Adipocyte (in vitro differentiated cells): ENCODE data around the gene RPL26.
"Not testable (repeated sequence)": the region's sequence is repeated elsewhere in the genome, so short reads cannot be mapped to it uniquely, and the experiment has no call there.

ENCODE experiments used
- DNase-seq: peaks from one replicate; pipeline ENCODE4 v3.0.0-alpha.2; 2015; ENCODE audit warnings: low read depth
- H3K27me3 ChIP-seq: replicated peaks from 2 replicates; pipeline ENCODE4 v1.7.0; 2013; ENCODE audit warnings: mild to moderate bottlenecking, low read length, moderate library complexity; ENCODE audit not compliant: control insufficient read depth, insufficient read depth
- H3K36me3 ChIP-seq: 2 replicates; pipeline ENCODE4 v1.7.0; 2013; ENCODE audit warnings: low read length, mild to moderate bottlenecking, moderate library complexity; ENCODE audit not compliant: control insufficient read depth, insufficient read depth, severe bottlenecking
- H3K4me1 ChIP-seq: 2 replicates; pipeline ENCODE4 v1.7.0; 2013; ENCODE audit warnings: mild to moderate bottlenecking, low read length, moderate library complexity; ENCODE audit not compliant: control insufficient read depth, insufficient read depth
- H3K4me3 ChIP-seq: 2 replicates; pipeline ENCODE4 v1.7.0; 2013; ENCODE audit warnings: mild to moderate bottlenecking, low read length, moderate library complexity
- H3K9ac ChIP-seq: 2 replicates; pipeline ENCODE4 v1.7.0; 2013; ENCODE audit warnings: mild to moderate bottlenecking, low read length, moderate library complexity
- H3K9me3 ChIP-seq: 2 replicates; pipeline ENCODE4 v1.7.0; 2013; ENCODE audit warnings: mild to moderate bottlenecking, low read length, moderate library complexity; ENCODE audit not compliant: control insufficient read depth

RPL26 gene

DNA sequence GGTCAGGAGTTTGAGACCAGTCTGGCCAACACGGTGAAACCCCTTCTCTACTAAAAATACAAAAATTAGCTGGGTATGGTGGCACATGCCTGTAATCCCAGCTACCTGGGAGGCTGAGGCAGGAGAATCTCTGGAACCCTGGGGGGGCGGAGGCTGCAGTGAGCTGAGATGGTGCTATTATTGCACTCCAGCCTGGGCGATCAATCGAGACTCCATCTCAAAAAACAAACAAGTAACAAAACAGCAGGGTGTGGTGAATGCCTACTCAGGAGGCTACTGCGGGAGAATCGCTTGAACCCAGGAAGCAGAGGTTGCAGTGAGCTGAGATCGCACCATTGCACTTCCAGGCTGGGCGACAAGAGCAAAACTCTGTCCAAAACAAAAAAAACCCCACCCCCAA, 4.9 kb downstream of the RPL26 start:
- peaks cover 53% of the 10 kb centered on the region for H3K36me3 ChIP-seq
- H3K27me3 ChIP-seq, DNase-seq, H3K4me3 ChIP-seq, H3K9ac ChIP-seq, H3K9me3 ChIP-seq: not testable (repeated sequence)
- peaks cover 40% of the 10 kb centered on the region for H3K4me1 ChIP-seq

DNA sequence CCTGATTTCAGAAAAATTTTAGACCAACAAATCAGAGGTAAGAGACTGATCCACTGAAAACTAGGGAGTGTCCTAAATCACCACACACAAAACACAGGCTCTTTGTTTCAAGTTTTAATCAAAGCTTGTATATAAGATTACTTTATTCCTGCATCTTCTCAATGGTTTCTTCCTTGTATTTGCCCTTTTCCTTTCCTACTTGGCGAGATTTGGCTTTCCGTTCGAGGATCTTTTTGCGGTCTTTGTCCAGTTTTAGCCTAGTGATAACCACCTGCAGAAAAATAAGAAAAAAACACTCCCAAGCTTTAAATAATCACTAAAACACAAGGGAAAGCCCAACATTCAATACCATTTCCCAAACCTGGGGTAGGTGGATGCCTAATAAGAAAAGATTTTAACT, 5.6 kb downstream of the RPL26 start:
- Histone ChIP-seq H3K27me3 (no peaks in the 10 kb centered on the region), H3K36me3 (peaks cover 53% of the 10 kb centered on the region), H3K4me3 (no peak overlapping the region), H3K4me1 (peaks cover 40% of the 10 kb centered on the region), H3K9ac (no peak overlapping the region), H3K9me3 (no peaks in the 10 kb centered on the region)
- DNase-seq, result no peak

DNA sequence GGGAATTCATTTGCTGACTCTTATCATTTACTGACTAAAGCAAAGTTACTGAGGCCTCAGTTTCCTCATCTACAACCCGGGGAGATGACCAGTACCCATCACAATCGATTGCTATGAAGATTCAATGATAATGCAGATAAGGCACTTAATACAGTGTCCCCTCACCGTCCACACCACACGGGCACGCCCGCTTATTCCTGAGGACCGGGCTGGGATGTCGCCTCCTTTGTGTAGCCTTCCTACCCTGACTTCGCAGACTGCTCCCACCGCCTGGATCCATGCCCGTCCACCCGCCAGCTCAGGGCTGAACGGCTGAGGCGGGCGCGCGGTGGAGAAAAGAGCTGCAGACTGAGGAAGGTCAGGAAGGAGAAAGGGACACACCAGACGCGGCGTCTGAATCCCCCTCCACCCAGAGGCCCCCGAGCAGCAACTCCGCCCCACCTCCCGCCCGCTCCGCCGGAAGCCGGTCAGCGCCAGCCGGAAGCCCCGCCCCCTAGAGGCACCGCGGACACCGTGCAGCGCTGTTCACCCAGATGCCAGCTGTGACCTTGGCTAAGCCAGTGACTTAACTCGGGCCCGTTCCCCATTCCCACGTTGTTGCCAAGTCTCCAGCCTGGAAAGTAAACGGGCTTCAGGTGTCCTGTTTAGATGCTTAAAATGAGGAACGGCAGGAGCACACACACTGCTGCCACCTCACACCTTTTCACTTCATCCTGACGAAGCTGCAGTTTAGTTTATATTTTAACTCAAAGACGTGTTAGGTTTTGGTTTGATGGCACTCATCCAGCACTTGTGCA, 6.5 kb downstream of the RPL26 start, which contains the start of gene KRABD2:
Gene KRABD2 (minus strand): TSS at position 434 of the 797 bp plus-strand sequence.
- DNase-seq, result peak; percentile 95
- H3K36me3 ChIP-seq, result peaks cover 48% of the 10 kb centered on the region
- H3K9ac ChIP-seq, result peak within 1 kb of the TSS; percentile 93
- peak within 1 kb of the TSS; percentile 91 for H3K4me3 ChIP-seq
- H3K9me3 ChIP-seq, result no peaks in the 10 kb centered on the region
- H3K27me3 ChIP-seq, result no peaks in the 10 kb centered on the region
- peaks cover 34% of the 10 kb centered on the region for H3K4me1 ChIP-seq

DNA sequence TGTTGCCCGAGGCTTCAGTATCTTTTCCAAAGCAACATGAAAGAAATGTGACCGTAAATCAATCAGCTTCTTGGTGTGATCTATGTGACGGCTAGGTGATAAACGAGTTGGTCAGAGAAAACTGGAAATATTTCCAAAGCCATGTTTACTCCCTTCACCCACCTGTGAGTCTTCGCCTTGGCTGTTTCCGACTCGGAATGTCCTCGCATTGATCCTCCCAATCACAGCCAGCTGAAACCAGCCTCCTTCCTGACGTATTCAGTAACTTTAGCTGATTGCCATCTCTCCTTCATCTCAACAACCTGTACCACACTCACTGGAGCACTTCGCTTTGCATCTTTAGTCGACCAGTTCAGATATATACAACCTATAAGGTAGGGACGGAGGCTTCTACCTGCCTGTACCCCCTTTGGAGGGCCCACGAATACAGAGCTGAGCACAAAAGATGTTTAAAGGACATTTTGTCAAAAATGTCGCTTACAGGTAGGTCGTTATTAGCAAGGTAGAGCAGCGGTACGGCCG, 7.2 kb downstream of the RPL26 start:
- Histone ChIP-seq H3K9ac (peak overlapping the region; percentile 93), H3K27me3 (no peaks in the 10 kb centered on the region), H3K9me3 (no peaks in the 10 kb centered on the region), H3K4me1 (peaks cover 27% of the 10 kb centered on the region), H3K36me3 (peaks cover 42% of the 10 kb centered on the region), H3K4me3 (peak overlapping the region; percentile 91)
- DNase-seq, result peak; percentile 42

DNA sequence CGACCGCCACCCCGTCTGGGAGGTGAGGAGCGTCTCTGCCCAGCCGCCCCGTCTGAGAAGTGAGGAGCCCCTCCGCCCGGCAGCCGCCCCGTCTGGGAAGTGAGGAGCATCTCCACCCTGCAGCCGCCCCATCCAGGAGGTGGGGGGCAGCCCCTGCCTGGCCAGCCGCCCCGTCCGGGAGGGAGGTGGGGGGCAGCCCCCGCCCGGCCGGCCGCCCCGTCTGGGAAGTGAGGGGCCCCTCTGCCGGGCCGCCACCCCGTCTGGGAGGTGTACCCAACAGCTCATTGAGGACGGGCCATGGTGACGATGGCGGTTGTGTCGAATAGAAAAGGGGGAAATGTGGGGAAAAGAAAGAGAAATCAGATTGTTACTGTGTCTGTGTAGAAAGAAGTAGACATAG, 9.1 kb downstream of the RPL26 start:
- H3K4me3 ChIP-seq, DNase-seq, H3K9me3 ChIP-seq, H3K9ac ChIP-seq, H3K27me3 ChIP-seq: not testable (repeated sequence)
- Histone ChIP-seq H3K36me3 (peaks cover 36% of the 10 kb centered on the region), H3K4me1 (peaks cover 11% of the 10 kb centered on the region)

DNA sequence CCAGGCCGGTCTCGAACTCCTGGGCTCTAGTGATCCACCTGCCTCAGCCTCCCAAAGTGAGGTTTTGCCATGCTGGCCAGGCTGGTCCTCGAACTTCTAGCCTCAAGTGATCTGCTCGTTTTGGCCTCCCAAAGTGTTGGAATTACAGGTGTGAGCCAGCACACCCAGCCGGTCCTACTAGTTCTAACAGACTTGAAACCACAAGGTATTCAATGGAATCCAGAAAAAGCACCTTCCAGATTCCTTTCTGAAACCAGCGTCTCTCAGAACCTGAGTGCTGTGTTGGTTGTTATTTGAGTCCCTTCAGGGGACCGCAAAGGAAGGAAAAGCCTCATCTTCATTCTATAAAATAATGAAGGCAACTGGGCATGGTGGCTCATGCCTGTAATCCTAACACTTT, 10.6 kb downstream of the RPL26 start:
- peaks cover 11% of the 10 kb centered on the region for H3K4me1 ChIP-seq
- H3K4me3 ChIP-seq, result no peak overlapping the region
- H3K27me3 ChIP-seq, result no peaks in the 10 kb centered on the region
- H3K9ac ChIP-seq, result no peak overlapping the region
- H3K9me3 ChIP-seq, result no peaks in the 10 kb centered on the region
- H3K36me3 ChIP-seq, result peaks cover 22% of the 10 kb centered on the region
- no peak for DNase-seq

DNA sequence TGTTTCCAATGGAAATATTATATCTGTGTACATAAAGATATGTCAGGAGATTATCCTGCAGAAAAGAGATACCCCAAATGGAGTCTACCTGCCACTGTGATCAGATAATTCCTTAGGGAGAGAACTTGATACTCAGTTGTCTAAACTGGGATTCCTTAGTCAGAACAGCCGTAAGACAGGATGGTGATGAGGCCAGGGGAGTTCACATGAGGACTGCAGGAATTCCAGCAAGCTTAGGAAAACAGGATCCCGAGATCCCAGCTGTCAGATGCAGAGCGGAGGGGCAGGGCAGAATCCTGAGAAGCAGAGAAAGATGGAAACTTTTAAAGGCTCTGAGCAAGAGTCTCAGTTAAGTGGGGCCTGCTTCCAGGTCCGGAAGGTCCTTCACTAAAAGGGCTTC, 11.2 kb downstream of the RPL26 start:
- no peak for DNase-seq
- Histone ChIP-seq H3K4me3 (no peak overlapping the region), H3K9me3 (no peaks in the 10 kb centered on the region), H3K27me3 (no peaks in the 10 kb centered on the region), H3K4me1 (peaks cover 8% of the 10 kb centered on the region), H3K9ac (no peak overlapping the region), H3K36me3 (peaks cover 16% of the 10 kb centered on the region)

DNA sequence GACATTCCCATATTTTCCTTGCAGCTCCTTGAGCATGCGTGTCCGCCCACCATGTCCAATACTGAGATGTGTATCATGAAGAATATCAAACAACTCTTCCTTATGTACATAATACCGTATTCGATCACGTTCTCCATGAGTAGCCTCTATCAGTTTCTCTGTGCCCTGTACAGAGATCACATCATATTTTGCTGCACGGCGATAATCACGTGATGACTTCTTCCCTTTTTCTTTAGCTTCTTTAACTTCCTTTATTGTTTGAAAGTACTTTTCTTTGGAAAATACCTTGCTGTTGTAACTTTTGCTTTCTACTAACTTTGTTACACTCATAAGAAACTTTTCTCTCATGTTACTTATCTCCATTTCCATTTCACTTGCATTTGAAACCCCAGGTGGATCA, 13.0 kb downstream of the RPL26 start:
- Histone ChIP-seq H3K9ac (no peak overlapping the region), H3K4me1 (peaks cover 15% of the 10 kb centered on the region), H3K4me3 (no peak overlapping the region), H3K9me3 (no peaks in the 10 kb centered on the region), H3K36me3 (peaks cover 14% of the 10 kb centered on the region), H3K27me3 (no peaks in the 10 kb centered on the region)
- DNase-seq, result no peak

DNA sequence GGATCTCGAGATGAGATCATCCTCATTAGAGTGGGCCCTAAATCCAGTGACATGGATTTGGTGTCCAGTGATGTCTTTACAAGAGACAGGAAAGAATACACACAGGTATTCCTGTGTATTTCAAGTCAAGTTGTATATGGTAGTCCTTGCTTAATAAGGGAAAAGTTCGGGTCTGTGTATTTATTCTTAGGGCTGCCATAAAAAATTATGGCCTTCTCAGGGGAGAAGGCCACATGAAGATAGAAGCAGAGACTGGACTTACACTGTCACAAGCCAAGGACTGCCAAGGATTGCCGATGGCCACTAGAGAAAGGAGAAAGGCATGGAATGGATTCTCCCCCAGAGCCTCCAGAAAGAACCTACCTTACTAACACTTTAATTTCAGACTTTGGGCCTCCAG, 14.8 kb downstream of the RPL26 start:
- DNase-seq, result no peak
- Histone ChIP-seq H3K4me3 (no peak overlapping the region), H3K4me1 (peaks cover 19% of the 10 kb centered on the region), H3K36me3 (peaks cover 14% of the 10 kb centered on the region), H3K9ac (no peak overlapping the region), H3K9me3 (no peaks in the 10 kb centered on the region), H3K27me3 (no peaks in the 10 kb centered on the region)

DNA sequence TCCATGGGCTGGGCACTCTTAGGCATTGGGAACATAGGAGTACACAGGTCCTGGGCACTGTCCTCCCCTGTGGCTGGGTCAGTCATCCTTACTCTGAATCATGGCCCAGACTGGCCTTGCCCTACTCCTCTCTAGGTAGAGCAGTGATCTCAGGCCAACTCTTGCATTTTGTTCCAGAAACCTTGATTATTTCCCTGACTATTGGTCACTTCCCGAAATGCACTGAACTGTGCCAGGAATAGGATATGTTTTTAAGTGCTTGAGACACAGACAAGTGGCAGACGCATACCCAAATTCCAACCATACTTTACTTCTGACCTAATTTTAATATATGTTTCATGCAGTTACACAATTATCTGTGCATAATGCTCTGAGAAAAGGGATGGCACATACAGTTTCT, 16.8 kb downstream of the RPL26 start:
- H3K27me3 ChIP-seq, result no peaks in the 10 kb centered on the region
- peaks cover 28% of the 10 kb centered on the region for H3K4me1 ChIP-seq
- DNase-seq, result peak; percentile 78
- H3K4me3 ChIP-seq, result no peak overlapping the region
- H3K9ac ChIP-seq, result no peak overlapping the region
- peaks cover 14% of the 10 kb centered on the region for H3K36me3 ChIP-seq
- no peaks in the 10 kb centered on the region for H3K9me3 ChIP-seq

DNA sequence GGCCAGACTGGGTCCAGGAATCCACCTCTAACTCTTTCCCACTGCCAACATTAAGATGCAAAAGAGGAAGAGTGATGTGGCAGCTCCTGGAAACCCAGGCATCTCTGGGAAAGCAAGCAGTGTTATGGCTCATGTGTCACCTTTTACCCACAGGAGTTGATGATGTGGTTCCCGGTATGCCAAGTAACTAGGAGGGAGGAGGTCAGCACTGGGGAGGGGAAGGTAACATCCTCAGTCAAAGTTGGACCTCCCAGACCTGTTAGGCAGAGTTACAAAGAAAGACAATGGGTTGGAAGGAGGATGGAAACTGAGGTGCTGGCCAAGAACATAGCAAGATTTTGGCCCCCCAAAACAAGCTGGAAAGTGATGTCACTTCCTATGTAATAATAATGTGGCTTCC, 17.9 kb downstream of the RPL26 start:
- H3K36me3 ChIP-seq, result peaks cover 13% of the 10 kb centered on the region
- H3K27me3 ChIP-seq, result no peaks in the 10 kb centered on the region
- H3K9ac ChIP-seq, result no peak overlapping the region
- H3K9me3 ChIP-seq, result no peaks in the 10 kb centered on the region
- H3K4me1 ChIP-seq, result peaks cover 29% of the 10 kb centered on the region
- no peak for DNase-seq
- no peak overlapping the region for H3K4me3 ChIP-seq
